Keratinocyte (primary cell): ENCODE measurements around the gene PPIG. TPM values are rescaled to one million over a fixed set of nuclear protein-coding genes. Genes with fewer than 3 reads are reported as not detected.
"Not testable (repeated sequence)": the region's sequence is repeated elsewhere in the genome, so short reads cannot be mapped to it uniquely, and the experiment has no call there.

ENCODE experiments used
- DNase-seq: peaks from one replicate; pipeline ENCODE4 v3.0.0-alpha.2; 2011; ENCODE audit warnings: low read depth, missing footprints, low spot score
- FAIRE-seq: peaks from 2 replicates; lab custom pipeline; 2011; peaks lifted over from hg19 to GRCh38; lab: Jason Lieb, UNC
- H2AFZ ChIP-seq: 2 replicates; pipeline ENCODE4 v1.6.0; 2012; ENCODE audit warnings: low read length, control low read depth, inconsistent platforms; ENCODE audit not compliant: control insufficient read depth
- H3K27ac ChIP-seq: 2 replicates; pipeline ENCODE4 v1.5.1; 2011; ENCODE audit warnings: low read length; ENCODE audit not compliant: control insufficient read depth, insufficient read depth
- H3K27me3 ChIP-seq: 3 replicates; pipeline ENCODE4 v1.6.0; 2011; ENCODE audit warnings: low read length; ENCODE audit not compliant: control insufficient read depth, insufficient read depth; ENCODE audit errors: extremely low read depth
- H3K36me3 ChIP-seq, 2 experiments: 2 replicates in 1 of 2; 3 replicates in 1 of 2; pipeline ENCODE4 v1.5.1; 2011; ENCODE audit warnings: low read length in 2 of 2, mild to moderate bottlenecking in 1 of 2; ENCODE audit not compliant: control insufficient read depth in 2 of 2, insufficient read depth in 2 of 2; ENCODE audit errors: extremely low read depth in 1 of 2
- H3K4me1 ChIP-seq: 3 replicates; pipeline ENCODE4 v1.5.1; 2011; ENCODE audit warnings: low read length; ENCODE audit not compliant: control insufficient read depth, insufficient read depth; ENCODE audit errors: extremely low read depth
- H3K4me2 ChIP-seq: 3 replicates; pipeline ENCODE4 v1.6.0; 2011; ENCODE audit warnings: low read depth, low read length; ENCODE audit not compliant: control insufficient read depth, insufficient read depth; ENCODE audit errors: extremely low read depth
- H3K4me3 ChIP-seq, 3 experiments: fragments of 200-600 bp in 1 of 3; sonication (generic) in 1 of 3; 2 replicates in 2 of 3; 3 replicates in 1 of 3; pipeline ENCODE4 v1.5.1; 2011 to 2016; ENCODE audit warnings: low read length in 3 of 3, mild to moderate bottlenecking in 3 of 3, control low read depth in 2 of 3, inconsistent platforms in 1 of 3, low read depth in 1 of 3, mixed read lengths in 1 of 3, mixed run types in 1 of 3, moderate library complexity in 1 of 3; ENCODE audit not compliant: control insufficient read depth in 2 of 3, insufficient read depth in 2 of 3; ENCODE audit errors: extremely low read depth in 1 of 3
- H3K79me2 ChIP-seq: 2 replicates; pipeline ENCODE4 v1.6.0; 2012; ENCODE audit warnings: low read length; ENCODE audit not compliant: control insufficient read depth, insufficient read depth
- H3K9ac ChIP-seq: 3 replicates; pipeline ENCODE4 v1.6.0; 2011; ENCODE audit warnings: low read length; ENCODE audit not compliant: control insufficient read depth, insufficient read depth; ENCODE audit errors: extremely low read depth
- H3K9me1 ChIP-seq: 3 replicates; pipeline ENCODE4 v1.6.0; 2011; ENCODE audit warnings: low read length; ENCODE audit not compliant: control insufficient read depth, insufficient read depth; ENCODE audit errors: extremely low read depth
- H3K9me3 ChIP-seq: 2 replicates; pipeline ENCODE4 v1.5.1; 2012; ENCODE audit warnings: low read depth, low read length; ENCODE audit not compliant: control insufficient read depth
- H4K20me1 ChIP-seq: 3 replicates; pipeline ENCODE4 v1.6.0; 2011; ENCODE audit warnings: low read length; ENCODE audit not compliant: control insufficient read depth, insufficient read depth; ENCODE audit errors: extremely low read depth
- CTCF ChIP-seq, 3 experiments: IDR thresholded peaks in 1 of 3; conservative IDR thresholded peaks in 1 of 3; optimal IDR thresholded peaks in 1 of 3; 2 replicates in 2 of 3; 3 replicates in 1 of 3; pipeline versions ENCODE3 to v1.5.1; 2011; ENCODE audit warnings: low read length in 3 of 3, mild to moderate bottlenecking in 3 of 3, moderate library complexity in 2 of 3, control low read depth in 1 of 3, inconsistent platforms in 1 of 3; ENCODE audit not compliant: insufficient read depth in 2 of 3; ENCODE audit errors: extremely low read depth in 1 of 3
- EZH2 ChIP-seq: IDR thresholded peaks from one replicate; pipeline ENCODE4 v1.6.1; 2012; ENCODE audit warnings: inconsistent platforms, mild to moderate bottlenecking, low read length, moderate library complexity
- dilution Hi-C: fragments of 300-500 bp; cut with MboI; formaldehyde crosslinking; loops from one replicate; pipeline ENCODE4 v1.7.0; 2020; ENCODE audit warnings: low sequenced_read_pairs; ENCODE audit not compliant: extremely low pct_ligation_motif_present
- polyA plus RNA-seq, 5 experiments: library from polyadenylated mRNA; depleted of rRNA in 3 of 5; stranded (reverse) in 3 of 5; stranded (forward) in 1 of 5; unstranded in 1 of 5; fragments of >200 nt; gene quantifications; 1 replicate in 1 of 5; 2 replicates in 3 of 5; 3 replicates in 1 of 5; pipeline versions ENCODE4 v1.2.1 to v1.2.3, GENCODE V29; 2011 to 2012; ENCODE audit warnings: missing spikeins in 2 of 5, low read depth in 1 of 5, low replicate concordance in 1 of 5

PPIG gene
- polyA plus RNA-seq, 1 donor (not counting 4 experiments of a cell fraction or from before 2014, with no cell fraction given), result 37.4 TPM

DNA sequence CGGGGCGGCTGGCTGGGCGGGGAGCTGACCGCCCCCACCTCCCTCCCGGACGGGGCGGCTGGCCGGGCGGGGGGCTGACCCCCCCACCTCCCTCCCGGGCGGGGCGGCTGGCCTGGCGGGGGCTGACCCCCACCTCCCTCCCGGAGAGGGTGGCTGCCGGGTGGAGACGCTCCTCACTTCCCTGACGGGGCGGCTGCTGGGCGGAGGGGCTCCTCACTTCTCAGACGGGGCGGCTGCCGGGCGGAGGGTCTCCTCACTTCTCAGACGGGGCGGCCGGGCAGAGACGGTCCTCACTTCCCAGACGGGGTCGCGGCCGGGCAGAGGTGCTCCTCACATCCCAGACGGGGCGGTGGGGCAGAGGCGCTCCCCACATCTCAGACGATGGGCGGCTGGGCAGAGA, 8.9 kb upstream of the PPIG start:
- H3K9ac ChIP-seq, dilution Hi-C loops, H3K4me3 ChIP-seq, DNase-seq, H4K20me1 ChIP-seq, FAIRE-seq, H3K36me3 ChIP-seq, H3K27me3 ChIP-seq, H2AFZ ChIP-seq, H3K9me1 ChIP-seq, H3K9me3 ChIP-seq, H3K27ac ChIP-seq, H3K4me2 ChIP-seq: not testable (repeated sequence)
- peaks cover 27% of the 10 kb centered on the region for H3K79me2 ChIP-seq
- H3K4me1 ChIP-seq, result peaks cover 12% of the 10 kb centered on the region

GRCh38 chr2:169579044-169579443, 5.1 kb upstream of the PPIG start:
- H3K4me1 ChIP-seq, result peaks cover 1% of the 10 kb centered on the region
- FAIRE-seq, result no peak
- TF ChIP-seq EZH2 (no peak), CTCF (optimal IDR thresholded peaks at IDR 0.05 in 1 of 3, IDR thresholded peaks at IDR 0.05 in 1 of 3, conservative IDR thresholded peaks at IDR 0.05 in 1 of 3; ENCODE audit: extremely low read depth in 1 of 3, insufficient read depth in 2 of 3, low read length in 3 of 3) (no peak)
- no peaks in the 10 kb centered on the region for H3K9me1 ChIP-seq
- no peaks in the 10 kb centered on the region for H3K36me3 ChIP-seq
- H3K4me2 ChIP-seq, result no peak overlapping the region
- no peaks in the 10 kb centered on the region for H3K9me3 ChIP-seq
- H3K27me3 ChIP-seq, result no peaks in the 10 kb centered on the region
- no peak overlapping the region for H3K27ac ChIP-seq
- dilution Hi-C loops, result no loop called here
- no peak for DNase-seq
- H2AFZ ChIP-seq, result no peak overlapping the region
- no peak overlapping the region for H3K9ac ChIP-seq
- no peaks in the 10 kb centered on the region for H3K79me2 ChIP-seq
- H3K4me3 ChIP-seq, result no peak overlapping the region
- H4K20me1 ChIP-seq, result no peaks in the 10 kb centered on the region

DNA sequence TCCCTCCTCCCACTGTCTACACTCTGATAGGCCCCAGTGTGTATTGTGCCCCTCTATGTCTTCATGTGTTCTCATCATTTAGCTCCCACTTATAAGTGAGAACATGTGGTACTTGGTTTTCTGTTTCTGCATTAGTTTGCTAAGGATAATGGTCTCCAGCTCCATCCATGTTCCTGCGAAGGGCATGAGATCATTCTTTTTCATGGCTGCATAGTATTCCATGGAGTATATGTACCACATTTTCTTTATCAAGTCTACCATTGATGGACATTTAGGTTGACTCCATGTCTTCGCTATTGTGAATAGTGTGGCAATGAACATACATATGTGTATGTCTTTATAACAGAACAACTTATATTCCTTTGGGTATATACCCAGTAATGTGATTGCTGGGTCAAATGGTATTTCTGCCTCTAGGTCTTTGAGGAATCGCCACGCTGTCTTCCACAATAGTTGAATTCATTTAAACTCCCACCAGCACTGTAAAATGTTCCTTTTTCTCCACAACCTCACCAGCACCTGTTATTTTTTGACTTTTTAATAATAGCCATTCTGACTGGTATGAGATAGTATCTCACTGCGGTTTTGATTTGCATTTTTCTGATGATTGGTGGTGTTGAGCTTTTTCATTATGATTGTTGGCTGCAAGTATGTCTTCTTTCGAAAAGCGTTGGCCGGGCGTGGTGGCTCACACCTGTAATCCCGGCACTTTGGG, 1.4 kb upstream of the PPIG start:
- H3K27me3 ChIP-seq, H3K4me1 ChIP-seq, DNase-seq, H3K4me2 ChIP-seq, dilution Hi-C loops, H4K20me1 ChIP-seq, H3K9ac ChIP-seq, H2AFZ ChIP-seq, H3K9me1 ChIP-seq, H3K36me3 ChIP-seq, H3K27ac ChIP-seq, H3K4me3 ChIP-seq, H3K9me3 ChIP-seq, FAIRE-seq: not testable (repeated sequence)
- peaks cover 33% of the 10 kb centered on the region for H3K79me2 ChIP-seq
